GM12892 (cell line): Measurements from ENCODE around the gene PRPF18.

Experiments used
- POLR2A ChIP-seq: IDR thresholded peaks from 2 replicates; pipeline ENCODE4 v1.6.1; 2011; ENCODE audit warnings: low read depth, low read length, control low read depth
- POLR2AphosphoS5 ChIP-seq: IDR thresholded peaks from 2 replicates; pipeline ENCODE4 v1.6.1; 2011; ENCODE audit warnings: low read depth, low read length, control low read depth
- TAF1 ChIP-seq: IDR thresholded peaks from 2 replicates; pipeline ENCODE4 v1.6.1; 2011; ENCODE audit warnings: low read depth, mild to moderate bottlenecking, control low read depth, low read length, borderline replicate concordance

GRCh38 chr10:13585943-13586342 lies 822 bp upstream of the PRPF18 start:
- TF ChIP-seq POLR2AphosphoS5 (no peak), POLR2A (no peak), TAF1 (no peak)
